Fibroblast of lung (primary cell): ENCODE measurements around the gene GSTA2. TPM values are rescaled to one million over a fixed set of nuclear protein-coding genes. Genes with fewer than 3 reads are reported as not detected.
"Not testable (repeated sequence)": the region's sequence is repeated elsewhere in the genome, so short reads cannot be mapped to it uniquely, and the experiment has no call there.

ENCODE experiments used
- DNase-seq, 2 donors: peaks; one replicate each; pipeline versions ENCODE4 v3.0.0 to v3.0.0-alpha.2; 2010; ENCODE audit warnings: low read depth in 2 of 2
- H2AFZ ChIP-seq: 2 replicates; pipeline ENCODE4 v1.5.1; 2012; ENCODE audit warnings: low read length, control low read depth, inconsistent platforms
- H3K27ac ChIP-seq: 2 replicates; pipeline ENCODE4 v1.5.1; 2011; ENCODE audit warnings: low read length, control low read depth; ENCODE audit not compliant: insufficient read depth
- H3K27me3 ChIP-seq: 2 replicates; pipeline ENCODE4 v1.5.1; 2011; ENCODE audit warnings: mild to moderate bottlenecking, low read length; ENCODE audit not compliant: control insufficient read depth, insufficient read depth
- H3K36me3 ChIP-seq: 2 replicates; pipeline ENCODE4 v1.5.1; 2011; ENCODE audit warnings: low read length; ENCODE audit not compliant: control insufficient read depth, insufficient read depth
- H3K4me1 ChIP-seq: 2 replicates; pipeline ENCODE4 v1.5.1; 2011; ENCODE audit warnings: low read length; ENCODE audit not compliant: control insufficient read depth, insufficient read depth; ENCODE audit errors: extremely low read depth
- H3K4me2 ChIP-seq: 2 replicates; pipeline ENCODE4 v1.5.1; 2011; ENCODE audit warnings: low read length, control low read depth; ENCODE audit not compliant: insufficient read depth; ENCODE audit errors: extremely low read depth
- H3K4me3 ChIP-seq, 4 experiments: fragments of 200-600 bp in 1 of 4; sonication (generic) in 1 of 4; replicated peaks in 1 of 4; 2 replicates each; pipeline ENCODE4 v1.5.1; 2011 to 2016; ENCODE audit warnings: low read length in 4 of 4, low read depth in 3 of 4, mild to moderate bottlenecking in 3 of 4, control low read depth in 2 of 4, inconsistent platforms in 1 of 4, mixed read lengths in 1 of 4; ENCODE audit not compliant: insufficient read depth in 1 of 4; ENCODE audit errors: control extremely low read depth in 1 of 4
- H3K79me2 ChIP-seq: 2 replicates; pipeline ENCODE4 v1.5.1; 2012; ENCODE audit warnings: mild to moderate bottlenecking, low read length, inconsistent platforms; ENCODE audit not compliant: control insufficient read depth, insufficient read depth
- H3K9ac ChIP-seq: 2 replicates; pipeline ENCODE4 v1.5.1; 2011; ENCODE audit warnings: mild to moderate bottlenecking, low read length, control low read depth; ENCODE audit not compliant: insufficient read depth
- H3K9me3 ChIP-seq: 2 replicates; pipeline ENCODE4 v1.5.1; 2012; ENCODE audit warnings: low read depth, low read length; ENCODE audit not compliant: control insufficient read depth, insufficient read depth
- H4K20me1 ChIP-seq: 2 replicates; pipeline ENCODE4 v1.5.1; 2011; ENCODE audit warnings: low read length; ENCODE audit not compliant: control insufficient read depth, insufficient read depth; ENCODE audit errors: extremely low read depth
- EZH2 ChIP-seq: IDR thresholded peaks from 2 replicates; pipeline ENCODE4 v1.5.1; 2012; ENCODE audit warnings: low read length, control low read depth, mild to moderate bottlenecking; ENCODE audit errors: missing control alignments
- polyA plus RNA-seq, 2 donors: library from polyadenylated mRNA; depleted of rRNA in 1 of 2; stranded (reverse) in 1 of 2; unstranded in 1 of 2; fragments of >200 nt; gene quantifications; 2 replicates each; pipeline ENCODE4 v1.2.1, GENCODE V29; 2011 to 2012; ENCODE audit warnings: missing spikeins in 1 of 2
- total RNA-seq: library from RNA; depleted of rRNA; stranded (reverse); fragments of >200 nt; gene quantifications from 2 replicates; pipeline ENCODE4 v1.2.1, GENCODE V29; 2014
- TF ChIP-seq, protein P1 (sequence below), 2 donors: IDR thresholded peaks in 1 of 2; conservative IDR thresholded peaks in 1 of 2; 1 replicate in 1 of 2; 2 replicates in 1 of 2; pipeline ENCODE4 v1.5.1; 2011 to 2012; ENCODE audit warnings: low read length in 2 of 2, control low read depth in 1 of 2, inconsistent platforms in 1 of 2, low read depth in 1 of 2, mild to moderate bottlenecking in 1 of 2

Gene GSTA2
- total and polyA plus RNA-seq, 2 donors (not counting 1 experiment from before 2014, with no cell fraction given): not detected

DNA sequence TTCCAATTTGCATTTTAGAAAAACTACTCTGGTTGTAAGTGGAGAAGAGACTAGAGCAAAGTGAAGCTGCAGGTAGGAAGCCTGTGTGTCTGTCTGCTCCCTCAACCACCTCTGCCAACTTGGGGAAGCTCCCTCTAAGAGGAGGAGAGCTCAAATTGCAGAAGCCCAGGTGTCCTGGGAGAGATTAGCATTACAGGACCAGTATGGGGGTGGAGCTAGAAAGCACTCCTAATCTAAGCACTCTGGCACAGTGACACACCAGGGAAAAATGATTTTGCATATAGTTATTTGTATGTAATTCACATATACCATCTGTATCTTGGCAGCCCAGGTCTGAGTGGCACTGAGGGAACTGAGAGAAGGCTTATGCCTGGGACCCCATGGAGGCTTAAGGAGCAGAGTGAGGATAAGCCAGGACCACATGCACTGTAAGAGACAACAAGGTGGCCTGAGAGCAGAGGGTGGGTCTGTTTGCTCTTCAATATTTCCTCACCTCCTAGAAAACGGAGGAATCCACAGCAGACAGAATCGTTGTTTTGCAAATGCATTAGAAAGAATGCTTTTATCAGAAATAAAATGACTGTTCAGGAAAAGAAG, 13.6 kb downstream of the GSTA2 start:
- Histone ChIP-seq H3K36me3 (no peaks in the 10 kb centered on the region), H3K4me2 (no peak overlapping the region), H3K27ac (no peak overlapping the region), H3K79me2 (no peaks in the 10 kb centered on the region), H3K4me3 (no peak overlapping the region), H3K9me3 (no peaks in the 10 kb centered on the region), H2AFZ (no peak overlapping the region), H4K20me1 (no peaks in the 10 kb centered on the region), H3K4me1 (no peaks in the 10 kb centered on the region), H3K27me3 (no peaks in the 10 kb centered on the region), H3K9ac (no peak overlapping the region)
- TF ChIP-seq EZH2: no peak
- TF ChIP-seq, protein P1, sequence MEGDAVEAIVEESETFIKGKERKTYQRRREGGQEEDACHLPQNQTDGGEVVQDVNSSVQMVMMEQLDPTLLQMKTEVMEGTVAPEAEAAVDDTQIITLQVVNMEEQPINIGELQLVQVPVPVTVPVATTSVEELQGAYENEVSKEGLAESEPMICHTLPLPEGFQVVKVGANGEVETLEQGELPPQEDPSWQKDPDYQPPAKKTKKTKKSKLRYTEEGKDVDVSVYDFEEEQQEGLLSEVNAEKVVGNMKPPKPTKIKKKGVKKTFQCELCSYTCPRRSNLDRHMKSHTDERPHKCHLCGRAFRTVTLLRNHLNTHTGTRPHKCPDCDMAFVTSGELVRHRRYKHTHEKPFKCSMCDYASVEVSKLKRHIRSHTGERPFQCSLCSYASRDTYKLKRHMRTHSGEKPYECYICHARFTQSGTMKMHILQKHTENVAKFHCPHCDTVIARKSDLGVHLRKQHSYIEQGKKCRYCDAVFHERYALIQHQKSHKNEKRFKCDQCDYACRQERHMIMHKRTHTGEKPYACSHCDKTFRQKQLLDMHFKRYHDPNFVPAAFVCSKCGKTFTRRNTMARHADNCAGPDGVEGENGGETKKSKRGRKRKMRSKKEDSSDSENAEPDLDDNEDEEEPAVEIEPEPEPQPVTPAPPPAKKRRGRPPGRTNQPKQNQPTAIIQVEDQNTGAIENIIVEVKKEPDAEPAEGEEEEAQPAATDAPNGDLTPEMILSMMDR (conservative IDR thresholded peaks at IDR 0.05 in 1 of 2, IDR thresholded peaks at IDR 0.05 in 1 of 2; ENCODE audit: low read depth in 1 of 2, low read length in 2 of 2): no peak
- DNase-seq: no peak

DNA sequence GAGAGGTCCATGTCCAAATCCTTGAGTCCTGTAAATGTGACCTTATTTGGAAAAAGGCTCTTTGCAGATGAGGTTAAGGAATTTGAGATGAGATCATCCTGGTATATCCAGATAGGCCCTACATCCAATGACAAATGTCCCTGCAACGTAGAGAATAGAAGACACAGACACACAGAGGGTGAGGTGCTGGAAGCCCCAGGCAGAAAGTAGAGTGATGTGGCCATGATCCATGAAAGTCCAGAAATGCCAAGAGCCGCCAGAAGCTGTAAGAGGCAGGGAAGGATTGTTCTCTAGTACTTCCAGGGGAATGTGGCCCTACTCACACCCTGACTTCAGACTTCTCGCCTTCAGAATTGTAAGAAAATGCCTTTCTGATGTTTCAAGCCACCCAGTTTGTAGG, 16.0 kb downstream of the GSTA2 start:
- not testable (repeated sequence) for H3K4me2 ChIP-seq, H3K4me1 ChIP-seq, H3K27me3 ChIP-seq, H3K79me2 ChIP-seq, H3K9ac ChIP-seq, H4K20me1 ChIP-seq, H3K36me3 ChIP-seq, H3K27ac ChIP-seq, H2AFZ ChIP-seq, H3K9me3 ChIP-seq, H3K4me3 ChIP-seq
- DNase-seq: peak in 1 of 2 donors; percentile 79

DNA sequence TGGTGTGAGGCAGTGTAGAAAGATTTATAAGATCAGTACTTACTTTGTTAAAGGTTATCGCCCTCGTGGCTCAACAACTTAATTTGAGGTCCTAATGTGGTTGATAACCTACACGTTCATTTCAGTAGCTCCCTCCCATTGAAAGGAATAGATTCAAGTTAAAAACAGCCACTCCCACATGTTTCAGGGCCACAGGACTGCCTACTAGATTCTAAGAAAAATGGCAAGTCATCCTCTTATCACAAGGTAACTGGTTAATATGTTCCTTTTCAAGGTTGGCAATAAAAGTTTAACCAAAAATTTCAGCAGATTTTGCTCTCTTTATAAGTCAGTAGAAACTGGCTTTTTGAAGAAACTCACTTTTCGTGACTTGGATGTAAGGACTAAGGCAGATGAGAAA, 17.1 kb downstream of the GSTA2 start:
- Histone ChIP-seq H3K4me3 (no peak overlapping the region), H4K20me1 (no peaks in the 10 kb centered on the region), H3K4me1 (no peaks in the 10 kb centered on the region), H3K27ac (no peak overlapping the region), H3K9me3 (no peaks in the 10 kb centered on the region), H3K9ac (no peak overlapping the region), H3K79me2 (no peaks in the 10 kb centered on the region), H3K27me3 (peaks cover 2% of the 10 kb centered on the region), H3K4me2 (no peak overlapping the region), H3K36me3 (no peaks in the 10 kb centered on the region), H2AFZ (no peak overlapping the region)
- peak in 1 of 2 donors; percentile 45 for DNase-seq
- no peak for TF ChIP-seq EZH2
- TF ChIP-seq, protein P1 (conservative IDR thresholded peaks at IDR 0.05 in 1 of 2, IDR thresholded peaks at IDR 0.05 in 1 of 2; ENCODE audit: low read depth in 1 of 2, low read length in 2 of 2): no peak
